Stimulated activated CD4-positive, alpha-beta T cell treated with anti-CD3 and anti-CD28 coated beads, Interleukin-1b, Interleukin-23, amount 100 ng/mL, for 48 hours (primary cell): Measurements from ENCODE around the gene ANKRD2.
A peak's percentile ranks its signal among the peaks of the same experiment; 100 is the strongest.
"Not testable (repeated sequence)": the region's sequence is repeated elsewhere in the genome, so short reads cannot be mapped to it uniquely, and the experiment has no call there.

Source experiments
- DNase-seq: peaks from one replicate; pipeline ENCODE4 v3.0.0-alpha.2; 2020

ANKRD2 gene, protein sequence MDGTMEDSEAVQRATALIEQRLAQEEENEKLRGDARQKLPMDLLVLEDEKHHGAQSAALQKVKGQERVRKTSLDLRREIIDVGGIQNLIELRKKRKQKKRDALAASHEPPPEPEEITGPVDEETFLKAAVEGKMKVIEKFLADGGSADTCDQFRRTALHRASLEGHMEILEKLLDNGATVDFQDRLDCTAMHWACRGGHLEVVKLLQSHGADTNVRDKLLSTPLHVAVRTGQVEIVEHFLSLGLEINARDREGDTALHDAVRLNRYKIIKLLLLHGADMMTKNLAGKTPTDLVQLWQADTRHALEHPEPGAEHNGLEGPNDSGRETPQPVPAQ

DNA sequence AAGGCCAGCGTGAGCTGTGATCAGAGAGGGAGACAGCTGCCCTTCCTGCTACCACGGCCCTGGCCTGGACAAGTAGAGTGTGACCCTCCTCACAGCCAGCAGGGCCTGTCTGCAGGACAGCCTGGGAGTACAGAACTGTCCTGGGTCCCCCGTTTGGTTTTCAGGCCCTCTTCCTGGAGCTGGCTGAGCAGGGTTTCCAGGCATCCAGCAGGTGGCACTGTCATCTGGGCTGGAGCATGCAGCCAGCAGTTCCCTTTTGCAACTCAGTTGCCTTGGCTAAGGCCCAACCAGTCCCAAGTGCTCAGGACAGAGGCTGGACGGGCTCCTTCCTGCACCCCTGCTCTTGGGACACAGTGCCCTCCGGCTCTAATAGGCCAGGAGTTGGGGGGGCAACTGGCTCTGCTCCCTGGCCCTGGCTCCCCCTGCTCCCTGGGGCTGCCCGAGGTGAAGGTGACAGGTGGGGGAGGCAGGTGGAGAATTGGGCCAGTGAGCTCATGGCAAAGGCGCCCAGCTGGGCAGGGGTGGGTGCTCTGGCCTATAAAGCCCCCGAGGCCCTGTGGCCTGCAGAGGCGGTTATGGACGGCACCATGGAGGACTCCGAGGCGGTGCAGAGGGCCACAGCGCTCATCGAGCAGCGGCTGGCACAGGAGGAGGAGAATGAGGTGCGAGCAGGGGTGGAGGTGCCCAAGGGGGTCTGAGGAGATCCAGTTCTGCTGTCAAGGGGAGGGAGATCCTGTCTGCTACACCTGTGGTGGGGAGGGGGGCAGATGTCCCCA, at the start of gene ANKRD2:
ANKRD2 (plus strand) TSS at position 566 of the 776 bp plus-strand sequence; CDS start at position 576, 10 bp downstream.
- DNase-seq = peak; percentile 60

DNA sequence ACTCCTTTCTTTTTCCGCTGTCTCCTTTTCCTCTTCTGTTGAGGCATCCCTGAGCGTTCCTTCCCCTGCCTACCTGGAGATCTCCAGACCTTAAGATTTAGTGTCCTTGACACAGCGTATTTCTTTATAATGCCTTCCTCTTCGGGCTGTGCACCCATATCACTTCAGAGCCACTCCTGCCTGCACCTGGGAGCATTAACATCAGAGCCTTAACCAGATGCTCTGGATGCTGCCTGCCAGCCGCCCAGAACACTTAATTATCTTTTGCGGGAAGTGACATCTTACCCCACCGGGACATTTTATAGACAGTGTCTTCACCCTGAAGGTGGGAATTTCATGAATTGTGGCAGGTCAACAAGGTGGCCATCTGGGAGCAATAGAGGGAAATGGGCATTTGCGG, 49.6 kb upstream of the ANKRD2 start:
- DNase-seq = no peak

DNA sequence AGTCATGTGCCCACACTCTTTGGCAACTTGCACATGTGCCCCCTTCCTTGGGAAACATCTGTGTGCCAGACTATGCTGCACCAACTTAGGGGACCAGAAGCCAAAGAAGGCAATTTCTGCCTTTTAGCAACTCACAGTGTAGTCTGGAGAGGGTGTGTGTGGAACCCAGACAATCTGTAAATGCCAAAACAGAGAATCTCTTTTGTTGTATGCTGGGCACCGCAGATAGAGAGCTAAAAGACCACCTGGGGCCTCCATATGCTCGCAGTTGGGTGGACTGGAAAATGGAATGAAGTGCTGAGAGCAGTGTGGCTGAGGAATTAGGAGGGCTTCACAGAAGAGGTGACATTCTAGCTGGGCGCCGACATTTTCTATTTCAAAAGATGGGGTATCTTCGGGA, 47.5 kb upstream of the ANKRD2 start:
- DNase-seq = no peak

DNA sequence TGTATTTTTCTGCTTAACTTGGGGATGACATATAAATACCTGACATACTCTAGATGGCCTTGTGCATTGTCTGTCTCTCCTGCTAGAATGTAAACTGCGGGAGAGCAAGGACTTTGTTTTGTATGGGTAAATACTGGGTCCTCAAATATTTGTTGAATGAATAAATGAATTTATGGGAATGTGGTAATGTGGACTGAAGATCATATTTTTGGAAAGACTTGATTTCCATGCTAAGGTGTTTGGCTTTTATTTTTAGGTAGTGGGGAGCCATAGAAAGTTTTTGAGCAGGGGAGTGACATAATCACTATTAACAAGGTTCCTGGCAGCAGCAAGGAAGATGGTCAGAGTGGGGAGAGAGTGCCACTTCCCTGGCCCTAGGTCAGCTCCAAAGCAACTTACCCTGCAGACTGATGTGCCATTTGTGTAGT, 46.9 kb upstream of the ANKRD2 start:
- no peak for DNase-seq

DNA sequence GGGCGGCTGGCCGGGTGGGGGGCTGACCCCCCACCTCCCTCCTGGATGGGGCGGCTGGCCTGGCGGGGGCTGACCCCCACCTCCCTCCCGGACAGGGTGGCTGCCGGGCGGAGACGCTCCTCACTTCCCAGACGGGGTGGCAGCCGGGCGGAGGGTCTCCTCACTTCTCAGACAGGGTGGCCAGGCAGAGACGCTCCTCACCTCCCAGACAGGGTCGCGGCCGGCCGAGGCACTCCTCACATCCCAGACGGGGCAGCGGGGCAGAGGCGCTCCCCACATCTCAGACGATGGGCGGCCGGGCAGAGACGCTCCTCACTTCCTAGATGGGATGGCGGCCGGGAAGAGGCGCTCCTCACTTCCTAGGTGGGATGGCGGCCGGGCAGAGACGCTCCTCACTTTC, 43.7 kb upstream of the ANKRD2 start:
- not testable (repeated sequence) for DNase-seq

DNA sequence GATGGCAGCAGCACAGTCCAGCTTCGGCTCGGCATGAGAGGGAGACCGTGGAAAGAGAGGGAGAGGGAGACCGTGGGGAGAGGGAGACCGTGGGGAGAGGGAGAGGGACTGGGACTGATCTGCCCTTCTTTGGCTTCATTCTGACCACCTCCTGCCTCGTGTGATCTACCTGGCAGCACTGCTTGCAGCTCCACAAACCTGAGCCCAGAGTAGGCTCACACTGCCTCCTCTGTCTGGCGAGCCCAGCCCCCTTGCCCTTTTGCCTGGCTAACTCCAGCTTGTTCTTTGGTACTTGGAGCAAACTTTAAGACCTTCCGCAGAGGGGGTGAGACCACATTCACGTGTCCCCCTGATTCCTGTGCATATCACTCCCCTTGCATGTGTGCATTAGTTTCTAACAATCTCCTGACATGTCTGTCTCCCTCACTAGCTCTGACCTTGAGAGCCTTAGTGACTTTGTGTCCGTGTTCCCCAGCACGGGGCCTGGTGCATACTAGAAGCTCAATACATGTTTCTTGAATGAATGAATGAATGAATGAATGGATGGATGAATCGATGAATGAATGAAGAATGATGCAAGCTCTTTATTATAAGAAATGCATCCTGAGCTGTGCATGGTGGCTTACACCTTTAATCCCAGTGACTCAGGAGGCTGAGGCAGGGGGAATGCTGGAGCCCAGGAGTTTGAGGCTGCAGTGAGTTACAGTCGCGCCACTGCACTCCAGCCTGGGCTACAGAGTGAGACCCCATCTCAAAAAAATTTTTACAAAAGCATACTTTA, 42.7 kb upstream of the ANKRD2 start:
- DNase-seq = no peak

DNA sequence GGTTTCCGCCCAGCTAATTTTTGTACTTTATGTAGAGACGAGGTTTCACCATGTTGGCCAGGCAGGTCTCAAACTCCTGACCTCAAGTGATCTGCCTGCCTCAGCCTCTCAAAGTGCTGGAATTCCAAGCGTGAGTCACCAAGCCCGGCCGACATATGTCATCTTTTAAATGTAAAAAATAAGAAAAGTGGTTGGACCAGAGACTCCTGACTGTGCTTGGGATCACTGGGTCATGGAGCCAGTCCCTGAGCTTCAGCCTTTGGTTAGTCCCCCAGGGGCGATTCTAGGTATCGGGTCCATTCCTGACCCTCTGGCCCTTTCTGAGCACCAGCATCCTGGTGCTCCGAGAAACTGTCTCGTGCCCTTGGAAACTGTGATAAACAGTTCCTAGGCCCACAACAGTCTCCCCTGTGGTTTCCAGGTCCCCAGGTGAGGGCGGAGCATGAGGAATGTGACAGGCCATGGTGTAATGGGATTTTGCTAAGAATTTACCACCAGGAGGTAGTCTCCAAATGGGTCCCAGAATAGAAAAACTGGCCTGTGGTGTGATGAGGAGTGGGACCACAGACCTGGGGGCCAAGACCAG, 41.1 kb upstream of the ANKRD2 start:
- no peak for DNase-seq

DNA sequence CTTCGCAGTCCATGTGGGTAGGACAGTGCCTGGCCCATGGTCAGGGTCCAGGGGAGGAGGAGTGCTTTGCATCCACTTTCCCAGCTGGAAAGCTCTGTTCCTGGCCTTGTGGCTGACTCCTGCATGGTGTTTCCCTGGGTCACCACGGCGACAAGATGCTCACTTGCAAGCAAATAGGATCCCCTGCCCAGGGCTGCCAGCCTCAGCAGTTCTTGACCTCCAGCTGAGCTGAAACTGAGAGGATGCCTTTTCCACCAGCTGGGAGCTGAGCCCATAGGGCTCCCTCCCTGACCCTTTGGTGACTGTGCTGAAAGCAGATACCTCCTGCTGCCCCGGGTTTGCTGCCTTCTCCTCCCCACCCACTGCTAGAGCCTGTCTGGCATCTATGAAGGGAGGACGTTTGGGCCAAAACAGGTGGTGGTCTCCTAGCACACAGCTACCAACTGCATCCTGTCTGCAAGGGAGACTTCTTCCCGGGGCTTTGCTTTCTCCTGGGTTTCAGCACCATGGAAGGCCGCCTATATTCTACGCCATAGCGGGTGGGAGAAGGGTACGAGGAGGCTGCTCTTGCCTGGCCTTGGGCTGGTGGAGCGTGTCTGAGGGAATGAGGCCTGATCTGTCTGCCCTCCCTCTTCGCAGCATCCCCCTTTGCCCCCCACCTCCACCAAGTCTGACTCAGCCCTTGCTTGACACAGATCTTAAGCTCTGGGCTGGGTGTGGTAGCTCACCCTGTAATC, 39.5 kb upstream of the ANKRD2 start:
- no peak for DNase-seq

DNA sequence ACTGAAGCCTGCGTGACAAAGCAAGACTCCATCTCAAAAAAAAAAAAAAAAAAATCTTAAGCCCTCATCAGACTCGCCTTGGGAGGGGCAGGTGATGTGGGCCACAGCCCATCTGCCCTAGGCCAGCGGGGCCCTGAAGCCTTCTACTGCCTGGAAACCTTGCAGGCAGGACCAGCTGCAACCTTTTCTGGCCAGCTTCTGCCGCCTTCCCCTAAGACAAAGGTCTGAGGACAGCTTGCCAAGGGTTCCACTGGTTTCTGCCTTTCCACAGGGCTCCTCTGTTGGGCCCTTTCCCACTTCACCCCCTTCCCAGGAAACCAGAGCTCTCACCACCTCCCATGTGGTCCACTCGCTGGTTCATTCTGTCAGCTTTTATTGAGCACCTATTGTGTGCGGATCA, 38.7 kb upstream of the ANKRD2 start:
- no peak for DNase-seq

DNA sequence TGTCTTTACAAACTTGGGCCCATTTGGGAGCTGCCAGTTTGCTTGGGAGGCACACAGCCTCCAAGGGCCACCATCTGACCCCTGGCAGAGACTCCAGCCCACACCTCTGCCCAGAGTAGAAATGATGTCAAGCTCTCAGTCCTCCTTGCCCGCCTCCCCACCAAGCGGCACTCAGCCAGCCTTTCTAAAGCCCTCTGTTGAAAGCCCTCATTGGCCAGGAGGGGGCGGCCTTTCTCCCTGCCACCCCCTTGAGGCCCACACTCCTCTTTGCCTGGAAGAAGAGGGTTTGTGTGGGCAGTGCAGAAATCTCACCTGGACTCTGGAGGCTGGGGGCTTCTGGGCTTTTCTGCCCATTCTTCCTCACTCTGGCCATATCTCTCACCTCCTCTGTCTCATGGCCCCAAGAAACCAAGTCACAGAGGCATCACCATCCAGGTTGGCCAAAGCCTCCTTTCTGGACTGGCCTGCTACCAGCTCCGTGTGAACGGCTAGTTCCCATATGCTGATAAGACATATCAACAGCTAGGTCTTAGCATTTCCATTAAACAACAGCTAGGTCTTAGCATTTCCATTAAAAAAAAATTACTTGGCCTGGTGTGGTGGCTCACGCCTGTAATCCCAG, 37.7 kb upstream of the ANKRD2 start:
- DNase-seq = peak; percentile 40

DNA sequence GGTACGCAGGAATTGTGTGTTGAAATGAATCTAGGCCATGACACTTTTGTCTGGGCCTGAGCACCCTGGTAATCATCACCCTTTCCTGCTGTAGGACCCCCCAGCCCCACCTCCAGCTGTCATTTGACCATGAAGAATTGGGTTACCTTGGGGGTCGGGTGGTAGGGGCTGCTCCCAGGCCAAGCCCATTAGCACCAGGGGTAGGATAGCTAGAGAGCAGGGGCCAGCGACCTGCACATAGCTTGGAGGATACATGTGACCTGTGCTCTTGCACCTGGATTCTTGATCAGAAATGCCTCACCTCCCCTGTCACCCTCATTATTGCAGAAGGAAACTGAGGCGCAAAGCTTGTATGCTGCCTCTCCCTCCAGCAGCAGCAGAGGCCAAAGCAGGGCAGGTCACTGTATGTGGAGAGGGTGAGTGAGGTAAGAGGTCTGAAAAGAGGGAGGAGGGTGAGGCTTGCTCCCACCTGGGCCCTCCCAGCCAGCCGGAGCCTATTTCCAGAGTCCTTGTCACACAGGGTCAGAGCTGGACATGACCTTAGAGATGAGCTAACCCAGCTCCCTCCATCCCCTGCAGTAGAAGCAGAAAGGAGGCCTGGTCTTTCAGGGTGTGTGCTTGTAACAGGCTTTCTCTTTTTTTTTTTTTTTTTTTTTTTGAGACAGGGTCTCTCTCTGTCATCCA, 35.3 kb upstream of the ANKRD2 start:
- no peak for DNase-seq

DNA sequence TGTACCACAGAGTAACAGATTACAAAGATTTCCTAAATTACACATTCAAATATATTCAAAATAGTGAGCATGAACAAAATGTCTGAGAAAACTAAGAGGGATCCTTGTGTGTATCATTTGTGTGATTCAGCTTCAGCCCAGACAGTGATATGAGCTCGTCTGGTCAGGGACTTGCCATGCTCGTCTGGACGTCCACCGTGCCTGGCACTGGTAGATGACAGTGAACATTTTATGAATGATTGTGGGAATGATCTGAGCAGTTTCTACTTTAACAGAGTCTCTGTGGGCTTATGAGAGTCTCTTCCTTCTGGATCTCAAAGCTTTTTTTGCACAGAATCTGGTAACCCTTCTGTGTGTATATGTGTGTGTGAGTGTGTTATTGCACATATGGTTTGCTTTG, 34.2 kb upstream of the ANKRD2 start:
- DNase-seq = no peak

DNA sequence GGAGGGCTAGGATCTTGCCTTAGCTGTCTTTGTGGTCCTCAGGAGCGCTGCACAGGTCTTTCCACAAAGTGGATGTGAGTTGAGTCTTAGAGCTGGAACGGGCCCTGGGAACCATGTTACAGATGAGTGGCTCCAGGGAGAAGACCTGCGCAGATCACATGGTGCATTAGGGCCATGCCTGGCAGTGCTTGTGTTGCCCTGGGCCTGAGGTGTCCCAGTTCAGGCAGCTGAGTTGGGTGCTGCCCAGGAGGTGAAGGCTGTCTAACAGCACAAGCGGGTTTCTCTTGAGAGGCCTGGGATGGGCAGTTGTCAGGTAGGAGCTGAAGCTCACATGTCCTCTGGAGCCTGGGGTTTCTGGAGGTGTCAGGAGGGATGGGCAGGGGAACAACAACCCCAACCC, 33.7 kb upstream of the ANKRD2 start:
- no peak for DNase-seq

DNA sequence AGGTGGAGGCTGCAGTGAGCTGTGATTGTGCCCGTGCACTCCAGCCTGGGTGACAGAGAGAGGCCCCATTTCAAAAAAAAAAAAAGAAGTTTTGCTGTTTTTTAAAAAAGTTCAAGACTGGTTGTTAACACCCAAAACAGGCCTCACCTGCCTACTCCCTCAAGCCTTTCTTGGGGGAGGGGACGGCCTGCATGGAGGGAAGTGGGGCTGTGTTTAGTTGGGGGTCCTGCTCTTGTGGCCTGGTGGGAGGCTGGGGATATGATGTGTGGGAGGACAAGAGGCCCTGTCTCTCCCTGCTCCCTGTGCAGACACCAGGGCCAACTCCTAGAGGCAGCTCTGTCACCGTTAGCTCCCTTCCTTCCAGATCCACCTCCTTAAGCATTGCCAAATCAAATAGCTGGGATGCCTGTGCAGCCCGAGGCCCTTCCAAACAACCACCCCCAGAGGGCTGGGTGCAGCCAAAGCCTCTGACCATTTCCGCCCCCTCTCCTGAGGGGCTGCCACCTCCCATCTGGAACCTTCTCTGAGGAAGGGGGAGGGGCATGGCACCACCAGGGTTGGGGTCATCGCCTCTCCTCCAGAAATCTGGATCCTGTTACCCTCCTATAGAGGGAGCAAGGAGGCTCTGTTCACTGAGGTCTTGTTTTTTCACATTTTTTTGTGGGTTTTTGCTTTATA, 32.9 kb upstream of the ANKRD2 start:
- no peak for DNase-seq

DNA sequence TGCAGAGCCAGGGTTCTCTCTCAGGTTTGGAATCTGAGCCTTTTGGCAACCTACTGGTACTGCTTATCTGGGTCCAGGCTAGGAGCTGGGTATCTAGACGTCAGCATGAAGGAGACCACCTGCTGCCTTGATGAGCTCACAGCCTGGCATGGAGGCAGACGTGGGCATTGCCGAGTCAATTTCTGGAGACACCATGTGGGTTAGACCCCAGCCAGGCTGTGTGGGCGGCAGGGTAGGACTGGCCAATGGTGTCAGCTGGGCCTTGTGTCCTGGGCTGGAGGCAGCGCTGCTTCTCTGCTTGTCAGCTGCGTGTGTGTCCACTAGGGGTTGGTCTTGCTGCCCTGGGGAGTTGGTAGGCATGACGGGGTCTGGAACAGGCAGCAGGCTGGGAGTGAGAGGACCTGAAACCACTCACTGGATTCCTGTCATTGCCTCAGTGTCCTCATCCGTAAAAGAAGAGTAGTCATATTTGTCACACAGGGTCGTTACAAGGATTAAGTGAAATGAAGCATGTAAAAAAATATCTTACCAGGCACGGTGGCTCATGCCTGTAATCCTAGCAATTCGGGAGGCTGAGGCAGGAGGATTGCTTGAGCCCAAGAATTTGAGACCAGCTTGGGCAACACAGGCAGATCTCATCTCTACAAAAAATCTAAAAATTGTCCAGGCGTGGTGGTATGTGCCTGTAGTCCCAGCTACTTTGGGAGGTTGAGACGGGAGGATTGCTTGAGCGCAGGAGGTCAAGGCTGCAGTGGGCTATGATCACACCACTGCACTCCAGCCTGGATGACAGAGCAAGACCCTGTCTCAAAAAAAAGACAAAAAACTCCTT, 31.7 kb upstream of the ANKRD2 start:
- DNase-seq = no peak

DNA sequence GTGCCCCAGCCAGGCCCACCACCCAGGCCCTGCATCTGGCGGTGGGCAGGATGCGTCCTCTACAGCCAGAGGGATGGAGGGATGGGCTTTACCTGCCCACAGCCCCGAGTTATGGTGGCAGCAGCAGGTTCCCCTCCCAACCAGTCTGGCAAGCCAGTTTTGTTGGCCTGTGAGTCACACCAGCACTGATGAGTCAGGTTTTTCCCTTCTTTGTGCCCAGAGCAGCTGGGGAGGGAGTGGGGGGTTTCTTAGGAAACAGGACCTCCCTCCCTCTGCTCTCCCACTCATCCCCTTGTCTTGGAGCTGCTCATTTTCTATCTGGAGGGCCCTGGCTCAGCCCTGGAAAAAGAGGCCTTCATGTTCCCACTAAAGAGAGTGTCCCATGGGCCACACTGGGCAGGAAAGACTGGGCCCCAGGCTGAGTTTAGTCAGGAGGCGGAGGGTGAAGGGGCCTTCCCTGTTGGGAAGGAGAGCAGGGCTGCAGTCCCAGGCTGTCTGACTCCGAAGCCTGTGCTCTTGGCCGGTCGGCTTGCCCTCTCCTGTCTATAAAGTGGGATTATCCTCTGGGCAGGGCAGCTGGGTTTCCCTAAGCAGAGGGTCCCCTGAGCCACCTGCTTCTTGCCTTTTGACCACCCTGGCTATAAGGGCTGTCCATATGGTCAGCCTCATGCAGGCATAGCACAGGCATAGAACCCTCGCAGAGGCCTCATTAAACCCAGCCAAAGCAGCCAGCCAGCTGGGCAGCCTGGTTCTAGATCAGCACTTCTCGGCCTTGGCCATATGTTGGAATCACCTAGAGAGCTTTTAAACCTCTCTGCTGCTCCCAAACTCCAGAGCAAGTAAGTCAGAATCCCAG, 30.2 kb upstream of the ANKRD2 start:
- DNase-seq = peak; percentile 43

DNA sequence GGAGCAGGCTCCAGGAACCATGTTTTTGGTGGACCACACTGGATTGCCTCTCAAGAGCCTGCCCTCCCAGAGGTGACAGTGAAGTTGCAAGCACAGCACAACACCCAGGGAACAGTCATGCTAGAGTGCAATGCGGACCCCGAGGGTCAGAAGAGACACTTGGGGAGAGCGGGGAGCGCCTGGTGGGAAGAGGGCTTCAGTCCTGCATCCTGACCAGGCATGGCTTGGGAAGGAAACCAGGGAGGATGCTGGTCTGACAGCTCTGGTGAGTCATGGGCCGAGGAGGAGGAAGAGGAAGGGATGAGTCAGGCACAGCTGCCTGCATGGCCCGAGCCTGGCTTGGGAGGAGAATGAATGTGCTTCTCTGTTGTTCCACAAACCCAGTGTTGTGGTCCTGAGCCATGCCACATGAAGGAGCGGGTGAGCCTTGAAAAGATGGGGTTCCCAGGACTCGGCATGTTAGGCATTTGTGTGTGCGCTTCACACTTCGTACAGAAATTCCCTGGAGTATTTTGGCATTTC, 29.5 kb upstream of the ANKRD2 start:
- peak; percentile 78 for DNase-seq

DNA sequence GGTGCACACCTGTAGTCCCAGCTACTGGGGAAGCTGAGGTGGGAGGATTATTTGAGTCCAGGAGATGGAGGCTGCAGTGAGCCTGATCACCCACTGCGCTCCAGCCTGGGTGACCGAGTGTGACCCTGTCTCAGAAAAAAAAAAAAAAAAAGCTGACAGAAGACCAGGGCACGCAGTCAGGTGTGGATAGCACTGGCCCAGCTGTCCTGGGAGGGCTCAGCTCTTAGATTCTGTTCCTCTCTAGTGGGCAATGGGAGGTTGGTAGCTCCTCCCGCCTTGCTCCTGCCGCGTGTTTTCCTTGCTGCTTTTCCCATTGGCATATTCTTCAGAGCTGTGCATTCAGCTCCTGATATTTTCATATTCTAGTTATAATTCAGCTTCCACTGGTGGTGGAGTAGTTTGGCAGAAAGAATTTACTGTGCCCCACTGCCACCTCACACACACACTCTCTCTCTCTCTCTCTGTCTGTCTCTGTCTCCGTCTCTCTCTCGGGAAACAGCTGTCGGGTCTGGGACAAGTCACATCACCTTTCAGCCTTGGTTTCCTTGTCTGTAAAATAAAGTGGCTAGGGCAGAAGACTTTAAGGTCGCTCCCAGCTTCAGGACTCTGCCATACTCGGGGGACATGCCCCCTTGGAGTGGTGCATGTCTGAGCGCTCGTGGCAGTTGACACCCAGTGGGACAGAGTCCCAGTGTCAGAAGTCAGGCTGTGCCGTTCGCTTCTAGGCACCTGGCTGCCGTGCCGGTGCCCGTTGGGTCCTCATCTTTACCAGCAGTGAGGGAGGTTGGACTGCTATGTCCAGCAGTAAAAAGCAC, 25.9 kb upstream of the ANKRD2 start:
- DNase-seq = no peak
